Measurements from ENCODE around the gene SLCO4C1. TPM values are rescaled to one million over a fixed set of nuclear protein-coding genes. Genes with fewer than 3 reads are reported as not detected.

The SLCO4C1 gene
- total and polyA plus RNA-seq, 2 of the 13 experiments (the other 11 are each of a cell fraction or from before 2014, with no cell fraction given): 1.3 to 7.8 TPM

DNA sequence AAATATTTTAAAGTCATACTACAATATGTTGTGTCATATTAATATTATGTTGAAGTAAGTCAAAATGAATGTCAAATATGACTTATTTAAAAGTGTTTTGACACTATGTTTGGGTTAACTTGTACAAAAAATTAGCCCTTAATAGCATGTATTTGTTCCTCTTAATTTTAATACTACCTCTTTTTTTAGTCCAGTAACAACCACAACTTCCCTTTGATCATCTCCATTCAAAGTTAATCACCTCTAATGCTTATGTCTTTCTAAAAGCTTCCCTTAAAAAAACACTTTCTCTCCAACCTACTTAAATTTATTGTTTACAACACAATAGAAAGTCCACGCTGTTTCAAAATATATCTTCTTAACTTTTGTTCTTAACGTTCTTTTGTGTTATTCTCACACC, 9.6 kb downstream of the SLCO4C1 start:
- TF ChIP-seq ZNF572 (CRISPR knock-in tag; IDR thresholded peaks at IDR 0.05): no peak
- POLR2A ChIA-PET: no interaction called here
- 87% methylated on average over 2 of the region's 2 CpGs for WGBS (ENCODE audit: low lambda C conversion rate)
- no peak overlapping the region for H3K4me2 ChIP-seq (ENCODE audit: low read depth, low read length)
- no peak overlapping the region for H3K4me3 ChIP-seq (replicated peaks in 1 of 3; ENCODE audit: insufficient read depth in 1 of 3, low read depth in 2 of 3, low read length in 3 of 3)
- no peaks in the 10 kb centered on the region for H3K9me3 ChIP-seq (ENCODE audit: low read length)
- no peak for DNase-seq (ENCODE audit: low spot score)
- H3K9ac ChIP-seq (ENCODE audit: insufficient read depth, low read depth, low read length): no peak overlapping the region
- no peaks in the 10 kb centered on the region for H3K79me2 ChIP-seq (ENCODE audit: insufficient read depth, low read length)
- intact Hi-C loops (cut with micrococcal nuclease; ENCODE audit: unreplicated experiment) (no loop called here), in situ Hi-C loops (cut with HindIII; ENCODE audit: extremely low pct_ligation_motif_present, low pct_unique_long_range_greater_than_20kb) (no loop called here)
- H3K36me3 ChIP-seq (replicated peaks in 1 of 2; ENCODE audit: control insufficient read depth in 1 of 2, insufficient read depth in 2 of 2, low read length in 2 of 2): no peaks in the 10 kb centered on the region
- no peak overlapping the region for H3K27ac ChIP-seq (ENCODE audit: extremely low read length, insufficient read depth, low read length)
- CTCF ChIA-PET (ENCODE audit: low intra/inter-chr PET ratio, low total read pairs): no interaction called here
- no peak for ATAC-seq
- no peaks in the 10 kb centered on the region for H3K27me3 ChIP-seq (ENCODE audit: control insufficient read depth in 1 of 2, insufficient read depth in 2 of 2, low read length in 2 of 2)
- no peak for FAIRE-seq
- H4K20me1 ChIP-seq (ENCODE audit: insufficient read depth, low read length): no peaks in the 10 kb centered on the region
- peaks cover 38% of the 10 kb centered on the region for H3K4me1 ChIP-seq (ENCODE audit: insufficient read depth, low read length)
- no TSS peak for BruUV-seq (replicated peaks)
- no peak overlapping the region for H2AFZ ChIP-seq (ENCODE audit: low read length)

DNA sequence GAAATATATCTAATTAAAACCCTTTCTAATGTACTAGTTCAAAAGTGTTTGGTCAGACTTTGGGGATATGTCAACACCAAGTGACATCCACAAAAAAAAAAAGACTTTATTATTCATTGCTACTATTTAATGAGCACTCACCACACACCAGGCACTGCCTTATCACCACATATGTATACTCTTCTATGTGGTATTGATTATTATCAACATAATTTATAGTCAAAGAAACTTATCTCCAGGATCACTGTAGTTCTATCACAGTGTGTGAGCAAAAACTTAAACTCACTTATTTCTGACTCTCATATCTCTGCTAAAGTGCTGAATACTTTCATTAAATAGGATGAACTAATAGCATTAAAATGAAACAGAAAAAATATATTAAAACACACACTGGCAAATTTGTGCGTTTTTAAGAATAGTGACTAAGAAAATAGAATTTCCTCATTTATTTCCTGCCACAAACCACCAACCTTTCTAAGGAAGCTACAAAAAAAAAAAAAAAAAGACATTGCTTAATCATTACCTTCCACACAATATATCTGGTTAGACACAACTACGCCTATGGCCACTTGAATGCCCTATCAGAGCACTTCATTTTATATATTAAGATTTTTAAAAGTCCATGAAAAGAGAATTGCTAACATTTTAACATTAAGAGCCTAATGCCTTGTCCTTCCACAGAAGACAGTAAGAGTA, 12.8 kb downstream of the SLCO4C1 start:
- H3K4me3 ChIP-seq (replicated peaks in 1 of 3; ENCODE audit: insufficient read depth in 1 of 3, low read depth in 2 of 3, low read length in 3 of 3): no peak overlapping the region
- no peak for TF ChIP-seq NAIF1 (CRISPR knock-in tag; IDR thresholded peaks at IDR 0.05; ENCODE audit: borderline replicate concordance)
- no peak for TF ChIP-seq SRSF4 (IDR thresholded peaks at IDR 0.05; ENCODE audit: low read depth, low read length, poor library complexity, severe bottlenecking)
- no peak for TF ChIP-seq MAFK (conservative IDR thresholded peaks at IDR 0.05 in 1 of 2, IDR thresholded peaks at IDR 0.05 in 1 of 2; ENCODE audit: low read length in 2 of 2)
- TF ChIP-seq ATAD3A (CRISPR knock-in tag; IDR thresholded peaks at IDR 0.05): no peak
- no peak for TF ChIP-seq ZNF724P (CRISPR knock-in tag; IDR thresholded peaks at IDR 0.05; ENCODE audit: borderline replicate concordance)
- no peak for TF ChIP-seq ZNF546 (CRISPR knock-in tag; conservative IDR thresholded peaks at IDR 0.05)
- TF ChIP-seq CEBPG (CRISPR knock-in tag; IDR thresholded peaks at IDR 0.05): no peak
- TF ChIP-seq, protein P1, sequence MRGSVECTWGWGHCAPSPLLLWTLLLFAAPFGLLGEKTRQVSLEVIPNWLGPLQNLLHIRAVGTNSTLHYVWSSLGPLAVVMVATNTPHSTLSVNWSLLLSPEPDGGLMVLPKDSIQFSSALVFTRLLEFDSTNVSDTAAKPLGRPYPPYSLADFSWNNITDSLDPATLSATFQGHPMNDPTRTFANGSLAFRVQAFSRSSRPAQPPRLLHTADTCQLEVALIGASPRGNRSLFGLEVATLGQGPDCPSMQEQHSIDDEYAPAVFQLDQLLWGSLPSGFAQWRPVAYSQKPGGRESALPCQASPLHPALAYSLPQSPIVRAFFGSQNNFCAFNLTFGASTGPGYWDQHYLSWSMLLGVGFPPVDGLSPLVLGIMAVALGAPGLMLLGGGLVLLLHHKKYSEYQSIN (CRISPR knock-in tag; IDR thresholded peaks at IDR 0.05; ENCODE audit: borderline replicate concordance): no peak
- TF ChIP-seq, protein P2, sequence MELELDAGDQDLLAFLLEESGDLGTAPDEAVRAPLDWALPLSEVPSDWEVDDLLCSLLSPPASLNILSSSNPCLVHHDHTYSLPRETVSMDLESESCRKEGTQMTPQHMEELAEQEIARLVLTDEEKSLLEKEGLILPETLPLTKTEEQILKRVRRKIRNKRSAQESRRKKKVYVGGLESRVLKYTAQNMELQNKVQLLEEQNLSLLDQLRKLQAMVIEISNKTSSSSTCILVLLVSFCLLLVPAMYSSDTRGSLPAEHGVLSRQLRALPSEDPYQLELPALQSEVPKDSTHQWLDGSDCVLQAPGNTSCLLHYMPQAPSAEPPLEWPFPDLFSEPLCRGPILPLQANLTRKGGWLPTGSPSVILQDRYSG (CRISPR knock-in tag; IDR thresholded peaks at IDR 0.05): no peak
- TF ChIP-seq ZNF432 (CRISPR knock-in tag; IDR thresholded peaks at IDR 0.05; ENCODE audit: borderline replicate concordance): no peak
- TF ChIP-seq NFE2 (CRISPR knock-in tag; IDR thresholded peaks at IDR 0.05): no peak
- no peak for TF ChIP-seq CENPX (CRISPR knock-in tag; IDR thresholded peaks at IDR 0.05)
- no peak overlapping the region for H3K9ac ChIP-seq (ENCODE audit: insufficient read depth, low read depth, low read length)
- H3K79me2 ChIP-seq (ENCODE audit: insufficient read depth, low read length): no peaks in the 10 kb centered on the region
- H3K4me2 ChIP-seq (ENCODE audit: low read depth, low read length): no peak overlapping the region
- DNase-seq (ENCODE audit: low spot score): no peak
- H3K27ac ChIP-seq (ENCODE audit: extremely low read length, insufficient read depth, low read length): no peak overlapping the region
- in situ Hi-C loops (cut with HindIII; ENCODE audit: extremely low pct_ligation_motif_present, low pct_unique_long_range_greater_than_20kb) (no loop called here), intact Hi-C loops (cut with micrococcal nuclease; ENCODE audit: unreplicated experiment) (no loop called here)
- H3K27me3 ChIP-seq (ENCODE audit: control insufficient read depth in 1 of 2, insufficient read depth in 2 of 2, low read length in 2 of 2): no peaks in the 10 kb centered on the region
- BruUV-seq (replicated peaks): no TSS peak
- H3K36me3 ChIP-seq (replicated peaks in 1 of 2; ENCODE audit: control insufficient read depth in 1 of 2, insufficient read depth in 2 of 2, low read length in 2 of 2): no peaks in the 10 kb centered on the region
- 75% methylated on average over 2 of the region's 2 CpGs for WGBS (ENCODE audit: low lambda C conversion rate)
- H2AFZ ChIP-seq (ENCODE audit: low read length): no peak overlapping the region
- no peaks in the 10 kb centered on the region for H3K9me3 ChIP-seq (ENCODE audit: low read length)
- no peaks in the 10 kb centered on the region for H4K20me1 ChIP-seq (ENCODE audit: insufficient read depth, low read length)
- FAIRE-seq: no peak
- POLR2A ChIA-PET: interaction anchor here (0.6 kb wide), 1 partner anchor 13 kb away, joined by 4 read pairs; the partner anchor contains the start of gene SLCO4C1
- peaks cover 8% of the 10 kb centered on the region for H3K4me1 ChIP-seq (ENCODE audit: insufficient read depth, low read length)
- CTCF ChIA-PET (ENCODE audit: low intra/inter-chr PET ratio, low total read pairs): no interaction called here
- no peak for ATAC-seq
